Measurements from ENCODE around the gene PREX1. TPM values are rescaled to one million over a fixed set of nuclear protein-coding genes. Genes with fewer than 3 reads are reported as not detected.
"Not testable (repeated sequence)": the region's sequence is repeated elsewhere in the genome, so short reads cannot be mapped to it uniquely, and the experiment has no call there.

PREX1 gene
- total RNA-seq, 1 experiment from 2014 or later, result 9.5 TPM

GRCh38 chr20:48846516-48847492 lies 19.0 kb upstream of the PREX1 start:
- Mint-ChIP-seq H3K36me3 (ENCODE audit: insufficient read depth, unreplicated experiment) (no peaks in the 10 kb centered on the region), H3K4me3 (ENCODE audit: unreplicated experiment) (no peak overlapping the region), H3K9me3 (ENCODE audit: unreplicated experiment) (no peaks in the 10 kb centered on the region), H3K4me1 (ENCODE audit: low read depth, unreplicated experiment) (no peaks in the 10 kb centered on the region), H3K27ac (ENCODE audit: unreplicated experiment) (no peak overlapping the region), H3K27me3 (ENCODE audit: insufficient read depth, unreplicated experiment) (peaks cover 5% of the 10 kb centered on the region)
- Histone ChIP-seq H3K4me3 (ENCODE audit: low read depth, low read length) (no peak overlapping the region), H3K36me3 (ENCODE audit: control insufficient read depth, insufficient read depth, low read length) (no peaks in the 10 kb centered on the region), H3K4me1 (no peaks in the 10 kb centered on the region), H3K27me3 (replicated peaks; ENCODE audit: control insufficient read depth, insufficient read depth, low read length) (no peaks in the 10 kb centered on the region), H3K9me3 (no peaks in the 10 kb centered on the region)
- TF ChIP-seq, protein P1, sequence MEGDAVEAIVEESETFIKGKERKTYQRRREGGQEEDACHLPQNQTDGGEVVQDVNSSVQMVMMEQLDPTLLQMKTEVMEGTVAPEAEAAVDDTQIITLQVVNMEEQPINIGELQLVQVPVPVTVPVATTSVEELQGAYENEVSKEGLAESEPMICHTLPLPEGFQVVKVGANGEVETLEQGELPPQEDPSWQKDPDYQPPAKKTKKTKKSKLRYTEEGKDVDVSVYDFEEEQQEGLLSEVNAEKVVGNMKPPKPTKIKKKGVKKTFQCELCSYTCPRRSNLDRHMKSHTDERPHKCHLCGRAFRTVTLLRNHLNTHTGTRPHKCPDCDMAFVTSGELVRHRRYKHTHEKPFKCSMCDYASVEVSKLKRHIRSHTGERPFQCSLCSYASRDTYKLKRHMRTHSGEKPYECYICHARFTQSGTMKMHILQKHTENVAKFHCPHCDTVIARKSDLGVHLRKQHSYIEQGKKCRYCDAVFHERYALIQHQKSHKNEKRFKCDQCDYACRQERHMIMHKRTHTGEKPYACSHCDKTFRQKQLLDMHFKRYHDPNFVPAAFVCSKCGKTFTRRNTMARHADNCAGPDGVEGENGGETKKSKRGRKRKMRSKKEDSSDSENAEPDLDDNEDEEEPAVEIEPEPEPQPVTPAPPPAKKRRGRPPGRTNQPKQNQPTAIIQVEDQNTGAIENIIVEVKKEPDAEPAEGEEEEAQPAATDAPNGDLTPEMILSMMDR (IDR thresholded peaks at IDR 0.05; ENCODE audit: insufficient read depth in 1 of 2, low read depth in 1 of 2, low read length in 1 of 2, severe bottlenecking in 1 of 2, unreplicated experiment in 1 of 2), result no peak
- CTCF ChIA-PET, result no interaction called here
- intact Hi-C loops (cut with micrococcal nuclease; ENCODE audit: unreplicated experiment), result loop anchor here (1.0 kb wide), 1 partner anchor 19 kb away; no protein-coding TSS in a partner anchor
- BruUV-seq (replicated peaks), result no TSS peak
- peak in 1 of 2 experiments; percentile 53 for DNase-seq
- POLR2A ChIA-PET, result no interaction called here

DNA sequence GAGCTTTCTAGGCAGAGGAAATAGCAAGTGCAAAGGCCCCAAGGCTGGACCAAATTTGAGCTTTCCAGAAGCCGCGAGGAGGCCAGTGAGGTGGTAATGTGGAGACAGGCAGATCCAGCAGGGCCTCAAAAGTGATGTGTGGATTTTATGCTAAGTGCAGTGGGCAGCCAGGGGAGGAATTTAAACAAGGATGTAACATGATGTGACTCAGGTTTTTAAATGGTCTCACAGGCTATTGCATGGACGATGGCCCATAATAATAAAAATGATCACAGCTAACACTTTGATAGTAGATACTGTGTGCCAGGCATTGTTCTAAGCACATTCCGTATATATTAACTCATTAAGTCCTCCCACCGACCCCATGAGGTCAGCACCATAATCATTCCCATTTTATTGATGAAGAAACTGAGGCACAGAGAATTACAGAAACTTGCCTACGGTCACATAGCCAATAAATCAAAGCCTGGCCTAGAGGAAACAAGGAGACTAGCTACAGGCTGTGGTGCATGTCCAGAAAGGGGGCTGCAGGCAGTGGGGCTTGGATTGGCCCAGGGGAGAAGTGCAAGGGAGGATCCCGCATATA lies 18.0 kb upstream of the PREX1 start:
- Histone ChIP-seq H3K4me3 (ENCODE audit: low read depth, low read length) (no peak overlapping the region), H3K27me3 (replicated peaks; ENCODE audit: control insufficient read depth, insufficient read depth, low read length) (no peaks in the 10 kb centered on the region), H3K36me3 (ENCODE audit: control insufficient read depth, insufficient read depth, low read length) (no peaks in the 10 kb centered on the region), H3K9me3 (no peaks in the 10 kb centered on the region), H3K4me1 (no peaks in the 10 kb centered on the region)
- H3K27ac Mint-ChIP-seq (ENCODE audit: unreplicated experiment), result no peak overlapping the region
- no peak overlapping the region for H3K4me3 Mint-ChIP-seq (ENCODE audit: unreplicated experiment)
- BruUV-seq (replicated peaks), result no TSS peak
- POLR2A ChIA-PET, result interaction anchor here (0.6 kb wide), 1 partner anchor 1205 kb away, joined by 8 read pairs; no protein-coding TSS in a partner anchor
- TF ChIP-seq, protein P1 (IDR thresholded peaks at IDR 0.05; ENCODE audit: insufficient read depth in 1 of 2, low read depth in 1 of 2, low read length in 1 of 2, severe bottlenecking in 1 of 2, unreplicated experiment in 1 of 2), result no peak
- H3K36me3 Mint-ChIP-seq (ENCODE audit: insufficient read depth, unreplicated experiment), result no peaks in the 10 kb centered on the region
- CTCF ChIA-PET, result interaction anchor here (1.8 kb wide), 1 partner anchor 188 kb away, joined by 7 read pairs; no protein-coding TSS in a partner anchor
- DNase-seq, result no peak
- peaks cover 5% of the 10 kb centered on the region for H3K27me3 Mint-ChIP-seq (ENCODE audit: insufficient read depth, unreplicated experiment)
- no peaks in the 10 kb centered on the region for H3K4me1 Mint-ChIP-seq (ENCODE audit: low read depth, unreplicated experiment)
- intact Hi-C loops (cut with micrococcal nuclease; ENCODE audit: unreplicated experiment), result loop anchor here (1.0 kb wide), 1 partner anchor 18 kb away; no protein-coding TSS in a partner anchor
- no peaks in the 10 kb centered on the region for H3K9me3 Mint-ChIP-seq (ENCODE audit: unreplicated experiment)

DNA sequence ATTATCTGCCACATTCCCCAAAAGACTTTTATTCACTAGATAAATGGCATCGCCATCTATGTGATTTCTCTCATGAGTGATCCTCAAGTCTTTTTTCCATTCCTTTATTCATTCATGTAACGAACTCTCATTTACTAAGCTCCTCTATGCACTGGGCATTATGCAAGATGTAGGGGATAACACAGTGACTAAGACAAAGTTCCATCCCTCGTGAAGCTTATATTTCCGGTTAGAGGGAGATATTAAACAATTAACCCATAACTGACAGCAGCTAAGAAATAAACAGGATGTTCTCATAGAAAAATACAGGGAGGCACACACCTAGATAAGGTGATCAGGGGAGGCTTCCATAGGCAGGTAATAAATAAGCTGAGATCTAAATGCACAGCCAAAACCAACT lies 17.2 kb upstream of the PREX1 start:
- H3K27ac Mint-ChIP-seq (ENCODE audit: unreplicated experiment), result no peak overlapping the region
- POLR2A ChIA-PET, result no interaction called here
- no peaks in the 10 kb centered on the region for H3K9me3 Mint-ChIP-seq (ENCODE audit: unreplicated experiment)
- no peaks in the 10 kb centered on the region for H3K36me3 Mint-ChIP-seq (ENCODE audit: insufficient read depth, unreplicated experiment)
- Histone ChIP-seq H3K36me3 (ENCODE audit: control insufficient read depth, insufficient read depth, low read length) (no peaks in the 10 kb centered on the region), H3K27me3 (replicated peaks; ENCODE audit: control insufficient read depth, insufficient read depth, low read length) (no peaks in the 10 kb centered on the region), H3K9me3 (no peaks in the 10 kb centered on the region), H3K4me1 (no peaks in the 10 kb centered on the region), H3K4me3 (ENCODE audit: low read depth, low read length) (no peak overlapping the region)
- intact Hi-C loops (cut with micrococcal nuclease; ENCODE audit: unreplicated experiment), result no loop called here
- H3K27me3 Mint-ChIP-seq (ENCODE audit: insufficient read depth, unreplicated experiment), result peaks cover 5% of the 10 kb centered on the region
- no peaks in the 10 kb centered on the region for H3K4me1 Mint-ChIP-seq (ENCODE audit: low read depth, unreplicated experiment)
- H3K4me3 Mint-ChIP-seq (ENCODE audit: unreplicated experiment), result no peak overlapping the region
- BruUV-seq (replicated peaks), result no TSS peak
- no peak for DNase-seq
- CTCF ChIA-PET, result interaction anchor here (1.8 kb wide), 1 partner anchor 187 kb away, joined by 7 read pairs; no protein-coding TSS in a partner anchor
- TF ChIP-seq, protein P1 (IDR thresholded peaks at IDR 0.05; ENCODE audit: insufficient read depth in 1 of 2, low read depth in 1 of 2, low read length in 1 of 2, severe bottlenecking in 1 of 2, unreplicated experiment in 1 of 2), result no peak

- H3K9me3 ChIP-seq; H3K4me1 ChIP-seq; H3K27me3 ChIP-seq (replicated peaks; ENCODE audit: control insufficient read depth, insufficient read depth, low read length); H3K4me1 Mint-ChIP-seq (ENCODE audit: low read depth, unreplicated experiment); H3K36me3 Mint-ChIP-seq (ENCODE audit: insufficient read depth, unreplicated experiment); DNase-seq; POLR2A ChIA-PET; H3K27me3 Mint-ChIP-seq (ENCODE audit: insufficient read depth, unreplicated experiment); H3K4me3 Mint-ChIP-seq (ENCODE audit: unreplicated experiment); H3K9me3 Mint-ChIP-seq (ENCODE audit: unreplicated experiment); H3K4me3 ChIP-seq (ENCODE audit: low read depth, low read length); intact Hi-C loops (cut with micrococcal nuclease; ENCODE audit: unreplicated experiment); H3K36me3 ChIP-seq (ENCODE audit: control insufficient read depth, insufficient read depth, low read length); BruUV-seq (replicated peaks); H3K27ac Mint-ChIP-seq (ENCODE audit: unreplicated experiment); CTCF ChIA-PET: not testable (repeated sequence)
Measured at GRCh38 chr20:48843896-48844295, 16.1 kb upstream of the PREX1 start.

Measured in Caco-2 (cell line).